Activated CD4-positive, alpha-beta memory T cell treated with anti-CD3 and anti-CD28 coated beads, Interleukin-2, amount 10 ng/mL, durations not matched to agents 7 days and 5 days (primary cell): ENCODE measurements around the gene TTC33. TPM values are rescaled to one million over a fixed set of nuclear protein-coding genes. Genes with fewer than 3 reads are reported as not detected.
"Not testable (repeated sequence)": the region's sequence is repeated elsewhere in the genome, so short reads cannot be mapped to it uniquely, and the experiment has no call there.

Source experiments
- CTCF ChIA-PET: fragments of 350-600 bp; sonication (Branson Sonifier 250); formaldehyde crosslinking; loops from one replicate; lab custom pipeline; 2021; ENCODE audit warnings: antibody characterized with exemption, inconsistent platforms; lab: Charles Lee
- POLR2A ChIA-PET: fragments of 350-600 bp; sonication (Branson Sonifier 250); formaldehyde crosslinking; loops from one replicate; lab custom pipeline; 2021; ENCODE audit warnings: antibody characterized with exemption; lab: Charles Lee
- DNase-seq: peaks from one replicate; pipeline ENCODE4 v3.0.0-alpha.2; 2020
- H3K27ac Mint-ChIP-seq: one replicate; pipeline ENCODE4 v1.8.0; 2021; ENCODE audit warnings: mild to moderate bottlenecking, mixed read lengths
- H3K27me3 Mint-ChIP-seq: one replicate; pipeline ENCODE4 v1.8.0; 2021; ENCODE audit warnings: mixed read lengths
- H3K36me3 Mint-ChIP-seq: one replicate; pipeline ENCODE4 v1.8.0; 2021; ENCODE audit warnings: low read depth, mixed read lengths
- H3K4me1 Mint-ChIP-seq: one replicate; pipeline ENCODE4 v1.8.0; 2021; ENCODE audit warnings: mixed read lengths
- H3K4me3 Mint-ChIP-seq: one replicate; pipeline ENCODE4 v1.8.0; 2021; ENCODE audit warnings: mild to moderate bottlenecking, mixed read lengths
- H3K9me3 Mint-ChIP-seq: one replicate; pipeline ENCODE4 v1.8.0; 2021; ENCODE audit warnings: mixed read lengths
- total RNA-seq, 2 experiments: library from RNA; stranded (reverse); gene quantifications; one replicate each; pipeline ENCODE4 v1.2.3, GENCODE V29; 2021

TTC33 gene
- total RNA-seq, 2 experiments from 2014 or later, result 19.6 to 19.9 TPM

- Mint-ChIP-seq H3K4me1 (peaks cover 74% of the 10 kb centered on the region), H3K27ac (peak overlapping the region; percentile 94), H3K36me3 (peaks cover 28% of the 10 kb centered on the region), H3K9me3 (peaks cover 6% of the 10 kb centered on the region), H3K4me3 (peak overlapping the region; percentile 84), H3K27me3 (no peaks in the 10 kb centered on the region)
- no peak for DNase-seq
- ChIA-PET CTCF (interaction anchor here (0.6 to 1.4 kb wide), 6 partner anchors 24 to 320 kb away, joined by 3 to 6 read pairs (median 4); partner anchors contain the start of gene PTGER4), POLR2A (interaction anchor here (0.7 to 5.0 kb wide), 15 partner anchors 13 to 320 kb away, joined by 3 to 72 read pairs (median 4); partner anchors contain the start of gene PTGER4)
Observed at GRCh38 chr5:40653221-40654022, 102.3 kb downstream of the TTC33 start.

- Mint-ChIP-seq H3K4me3 (peak overlapping the region; percentile 84), H3K9me3 (peaks cover 9% of the 10 kb centered on the region), H3K36me3 (peaks cover 32% of the 10 kb centered on the region), H3K27me3 (no peaks in the 10 kb centered on the region), H3K27ac (peak overlapping the region; percentile 94), H3K4me1 (peaks cover 77% of the 10 kb centered on the region)
- peak; percentile 45 for DNase-seq
- ChIA-PET POLR2A (interaction anchor here (0.7 to 5.0 kb wide), 14 partner anchors 9 to 319 kb away, joined by 3 to 72 read pairs (median 4); partner anchors contain the start of gene PTGER4), CTCF (interaction anchor here (1.1 to 1.4 kb wide), 4 partner anchors 28 to 262 kb away, joined by 3 to 6 read pairs (median 4); partner anchors contain the start of gene PTGER4)
Observed at GRCh38 chr5:40652441-40653220, 103.1 kb downstream of the TTC33 start.

GRCh38 chr5:40651201-40651600 is 104.6 kb downstream of the TTC33 start:
- Mint-ChIP-seq H3K27ac (no peak overlapping the region), H3K9me3 (peaks cover 5% of the 10 kb centered on the region), H3K36me3 (peaks cover 32% of the 10 kb centered on the region), H3K27me3 (no peaks in the 10 kb centered on the region), H3K4me3 (no peak overlapping the region), H3K4me1 (peaks cover 70% of the 10 kb centered on the region)
- POLR2A ChIA-PET, result interaction anchor here (4.7 to 5.0 kb wide), 2 partner anchors 25 to 30 kb away, joined by 39 to 72 read pairs; partner anchors contain the start of gene PTGER4
- DNase-seq, result no peak
- CTCF ChIA-PET, result interaction anchor here (1.3 kb wide), 1 partner anchor 261 kb away, joined by 3 read pairs; no protein-coding TSS in a partner anchor

- H3K4me1 Mint-ChIP-seq, result peaks cover 57% of the 10 kb centered on the region
- no peaks in the 10 kb centered on the region for H3K27me3 Mint-ChIP-seq
- peaks cover 40% of the 10 kb centered on the region for H3K36me3 Mint-ChIP-seq
- ChIA-PET CTCF (no interaction called here), POLR2A (interaction anchor here (1.0 kb wide), 1 partner anchor 134 kb away, joined by 3 read pairs; no protein-coding TSS in a partner anchor)
- DNase-seq, result no peak
- H3K9me3 Mint-ChIP-seq, result peaks cover 5% of the 10 kb centered on the region
- no peak overlapping the region for H3K4me3 Mint-ChIP-seq
- peak overlapping the region; percentile 58 for H3K27ac Mint-ChIP-seq
Observed at GRCh38 chr5:40649463-40650030, 106.2 kb downstream of the TTC33 start.

- Mint-ChIP-seq H3K27ac (no peak overlapping the region), H3K4me3 (no peak overlapping the region), H3K27me3 (no peaks in the 10 kb centered on the region), H3K4me1 (peaks cover 45% of the 10 kb centered on the region), H3K36me3 (peaks cover 43% of the 10 kb centered on the region), H3K9me3 (peaks cover 12% of the 10 kb centered on the region)
- CTCF ChIA-PET, result no interaction called here
- POLR2A ChIA-PET, result interaction anchor here (0.9 to 1.3 kb wide), 3 partner anchors 32 to 38 kb away, joined by 3 to 4 read pairs (median 3); partner anchors contain the start of gene PTGER4
- no peak for DNase-seq
Observed at GRCh38 chr5:40648150-40648549, 107.6 kb downstream of the TTC33 start.

GRCh38 chr5:40646266-40646665 is 109.5 kb downstream of the TTC33 start:
- peaks cover 15% of the 10 kb centered on the region for H3K9me3 Mint-ChIP-seq

GRCh38 chr5:40639531-40639930 is 116.2 kb downstream of the TTC33 start:
- peaks cover 63% of the 10 kb centered on the region for H3K36me3 Mint-ChIP-seq
- not testable (repeated sequence) for H3K4me3 Mint-ChIP-seq

More at GRCh38 chr5:40646266-40646665, 109.5 kb downstream of the TTC33 start:
- no peak overlapping the region for H3K27ac Mint-ChIP-seq
- no peak overlapping the region for H3K4me3 Mint-ChIP-seq
- no peaks in the 10 kb centered on the region for H3K27me3 Mint-ChIP-seq
- peaks cover 37% of the 10 kb centered on the region for H3K4me1 Mint-ChIP-seq
- ChIA-PET CTCF (no interaction called here), POLR2A (no interaction called here)
- H3K36me3 Mint-ChIP-seq, result peaks cover 48% of the 10 kb centered on the region
- no peak for DNase-seq

GRCh38 chr5:40634593-40634992 is 121.2 kb downstream of the TTC33 start:
- peaks cover 50% of the 10 kb centered on the region for H3K36me3 Mint-ChIP-seq
- DNase-seq, result no peak
- ChIA-PET POLR2A (no interaction called here), CTCF (no interaction called here)
- H3K4me1 Mint-ChIP-seq, result no peaks in the 10 kb centered on the region
- no peaks in the 10 kb centered on the region for H3K27me3 Mint-ChIP-seq
- H3K9me3 Mint-ChIP-seq, result peaks cover 42% of the 10 kb centered on the region
- H3K4me3 Mint-ChIP-seq, result no peak overlapping the region
- no peak overlapping the region for H3K27ac Mint-ChIP-seq

More at GRCh38 chr5:40639531-40639930, 116.2 kb downstream of the TTC33 start:
- H3K27ac Mint-ChIP-seq, H3K27me3 Mint-ChIP-seq, DNase-seq, POLR2A ChIA-PET: not testable (repeated sequence)
- H3K4me1 Mint-ChIP-seq, result peaks cover 18% of the 10 kb centered on the region
- CTCF ChIA-PET, result interaction anchor here (1.7 kb wide), 1 partner anchor 44 kb away, joined by 3 read pairs; no protein-coding TSS in a partner anchor
- H3K9me3 Mint-ChIP-seq, result peaks cover 58% of the 10 kb centered on the region

- CTCF ChIA-PET, result no interaction called here
- DNase-seq, result no peak
- H3K36me3 Mint-ChIP-seq, result peaks cover 45% of the 10 kb centered on the region
- no peaks in the 10 kb centered on the region for H3K27me3 Mint-ChIP-seq
- POLR2A ChIA-PET, result no interaction called here
- no peaks in the 10 kb centered on the region for H3K4me1 Mint-ChIP-seq
- no peak overlapping the region for H3K4me3 Mint-ChIP-seq
- H3K27ac Mint-ChIP-seq, result no peak overlapping the region
- H3K9me3 Mint-ChIP-seq, result peaks cover 37% of the 10 kb centered on the region
Observed at GRCh38 chr5:40634154-40634553, 121.6 kb downstream of the TTC33 start.

GRCh38 chr5:40631236-40631635 is 124.5 kb downstream of the TTC33 start:
- no peaks in the 10 kb centered on the region for H3K27me3 Mint-ChIP-seq
- peaks cover 11% of the 10 kb centered on the region for H3K9me3 Mint-ChIP-seq
- no peak overlapping the region for H3K27ac Mint-ChIP-seq
- ChIA-PET CTCF (no interaction called here), POLR2A (no interaction called here)
- peaks cover 20% of the 10 kb centered on the region for H3K36me3 Mint-ChIP-seq
- DNase-seq, result no peak
- H3K4me1 Mint-ChIP-seq, result no peaks in the 10 kb centered on the region
- no peak overlapping the region for H3K4me3 Mint-ChIP-seq

GRCh38 chr5:40630126-40630525 is 125.6 kb downstream of the TTC33 start:
- Mint-ChIP-seq H3K4me1 (no peaks in the 10 kb centered on the region), H3K27me3 (no peaks in the 10 kb centered on the region), H3K4me3 (no peak overlapping the region), H3K27ac (no peak overlapping the region), H3K36me3 (peaks cover 12% of the 10 kb centered on the region), H3K9me3 (peaks cover 4% of the 10 kb centered on the region)
- CTCF ChIA-PET, result no interaction called here
- DNase-seq, result no peak
- POLR2A ChIA-PET, result no interaction called here

GRCh38 chr5:40628407-40628806 is 127.4 kb downstream of the TTC33 start:
- no peak overlapping the region for H3K27ac Mint-ChIP-seq
- POLR2A ChIA-PET, result interaction anchor here (0.9 to 1.7 kb wide), 2 partner anchors 23 to 25 kb away, joined by 3 to 5 read pairs; no protein-coding TSS in a partner anchor
- CTCF ChIA-PET, result no interaction called here
- peaks cover 8% of the 10 kb centered on the region for H3K36me3 Mint-ChIP-seq
- H3K4me1 Mint-ChIP-seq, result peaks cover 7% of the 10 kb centered on the region
- no peak overlapping the region for H3K4me3 Mint-ChIP-seq
- H3K9me3 Mint-ChIP-seq, result peaks cover 2% of the 10 kb centered on the region
- H3K27me3 Mint-ChIP-seq, result no peaks in the 10 kb centered on the region
- DNase-seq, result no peak
